ENCODE results near the gene TNFSF8. TPM values are rescaled to one million over a fixed set of nuclear protein-coding genes. Genes with fewer than 3 reads are reported as not detected.

TNFSF8 gene
- total RNA-seq, 2 experiments from 2014 or later: 57.3 to 59.9 TPM

- H3K4me3 Mint-ChIP-seq: peak overlapping the region; percentile 19
- H3K36me3 Mint-ChIP-seq: peaks cover 70% of the 10 kb centered on the region
- H3K27ac Mint-ChIP-seq: peak overlapping the region; percentile 80
- peaks cover 56% of the 10 kb centered on the region for H3K4me1 Mint-ChIP-seq
- DNase-seq: peak; percentile 29
- H3K9me3 Mint-ChIP-seq: peaks cover 5% of the 10 kb centered on the region
- H3K27me3 Mint-ChIP-seq: no peaks in the 10 kb centered on the region
These were observed 27.4 kb downstream of the TNFSF8 start for GRCh38 chr9:114902786-114903524.

GRCh38 chr9:114900942-114901802 is 29.2 kb downstream of the TNFSF8 start:
- DNase-seq: no peak
- Mint-ChIP-seq H3K4me3 (no peak overlapping the region), H3K4me1 (peaks cover 42% of the 10 kb centered on the region), H3K27me3 (no peaks in the 10 kb centered on the region), H3K9me3 (peaks cover 5% of the 10 kb centered on the region), H3K27ac (peak overlapping the region; percentile 80), H3K36me3 (peaks cover 59% of the 10 kb centered on the region)

GRCh38 chr9:114899995-114900394 is 30.4 kb downstream of the TNFSF8 start:
- H3K4me1 Mint-ChIP-seq: peaks cover 49% of the 10 kb centered on the region
- H3K36me3 Mint-ChIP-seq: peaks cover 57% of the 10 kb centered on the region
- H3K27ac Mint-ChIP-seq: no peak overlapping the region
- DNase-seq: no peak
- no peaks in the 10 kb centered on the region for H3K27me3 Mint-ChIP-seq
- H3K9me3 Mint-ChIP-seq: peaks cover 5% of the 10 kb centered on the region
- no peak overlapping the region for H3K4me3 Mint-ChIP-seq

GRCh38 chr9:114899461-114899860 is 30.9 kb downstream of the TNFSF8 start:
- H3K36me3 Mint-ChIP-seq: peaks cover 56% of the 10 kb centered on the region
- no peak for DNase-seq
- no peak overlapping the region for H3K4me3 Mint-ChIP-seq
- H3K27ac Mint-ChIP-seq: no peak overlapping the region
- H3K4me1 Mint-ChIP-seq: peaks cover 49% of the 10 kb centered on the region
- H3K27me3 Mint-ChIP-seq: no peaks in the 10 kb centered on the region
- peaks cover 6% of the 10 kb centered on the region for H3K9me3 Mint-ChIP-seq

- Mint-ChIP-seq H3K9me3 (peaks cover 6% of the 10 kb centered on the region), H3K27me3 (no peaks in the 10 kb centered on the region), H3K27ac (no peak overlapping the region), H3K36me3 (peaks cover 54% of the 10 kb centered on the region), H3K4me3 (no peak overlapping the region), H3K4me1 (peaks cover 49% of the 10 kb centered on the region)
- peak; percentile 67 for DNase-seq
These were observed 31.6 kb downstream of the TNFSF8 start for GRCh38 chr9:114898741-114899140.

- Mint-ChIP-seq H3K4me1 (peaks cover 47% of the 10 kb centered on the region), H3K36me3 (peaks cover 49% of the 10 kb centered on the region), H3K4me3 (no peak overlapping the region), H3K27ac (no peak overlapping the region), H3K9me3 (peaks cover 8% of the 10 kb centered on the region), H3K27me3 (no peaks in the 10 kb centered on the region)
- DNase-seq: no peak
These were observed 33.2 kb downstream of the TNFSF8 start for GRCh38 chr9:114897196-114897595.

- no peak overlapping the region for H3K27ac Mint-ChIP-seq
- peaks cover 43% of the 10 kb centered on the region for H3K36me3 Mint-ChIP-seq
- H3K27me3 Mint-ChIP-seq: no peaks in the 10 kb centered on the region
- no peak overlapping the region for H3K4me3 Mint-ChIP-seq
- peaks cover 11% of the 10 kb centered on the region for H3K9me3 Mint-ChIP-seq
- DNase-seq: no peak
- H3K4me1 Mint-ChIP-seq: peaks cover 42% of the 10 kb centered on the region
These were observed 34.0 kb downstream of the TNFSF8 start for GRCh38 chr9:114896344-114896743.

GRCh38 chr9:114895521-114895991 is 34.8 kb downstream of the TNFSF8 start:
- no peak overlapping the region for H3K4me3 Mint-ChIP-seq
- peaks cover 42% of the 10 kb centered on the region for H3K36me3 Mint-ChIP-seq
- peaks cover 14% of the 10 kb centered on the region for H3K9me3 Mint-ChIP-seq
- no peak for DNase-seq
- peaks cover 45% of the 10 kb centered on the region for H3K4me1 Mint-ChIP-seq
- H3K27me3 Mint-ChIP-seq: no peaks in the 10 kb centered on the region
- peak overlapping the region; percentile 86 for H3K27ac Mint-ChIP-seq

GRCh38 chr9:114894609-114895433 is 35.6 kb downstream of the TNFSF8 start:
- Mint-ChIP-seq H3K27ac (peak overlapping the region; percentile 86), H3K27me3 (no peaks in the 10 kb centered on the region), H3K4me1 (peaks cover 52% of the 10 kb centered on the region), H3K4me3 (no peak overlapping the region), H3K36me3 (peaks cover 35% of the 10 kb centered on the region), H3K9me3 (peaks cover 12% of the 10 kb centered on the region)
- DNase-seq: peak; percentile 55

- Mint-ChIP-seq H3K36me3 (peaks cover 35% of the 10 kb centered on the region), H3K4me3 (no peak overlapping the region), H3K9me3 (peaks cover 12% of the 10 kb centered on the region), H3K4me1 (peaks cover 58% of the 10 kb centered on the region), H3K27ac (peak overlapping the region; percentile 86), H3K27me3 (no peaks in the 10 kb centered on the region)
- DNase-seq: no peak
These were observed 36.2 kb downstream of the TNFSF8 start for GRCh38 chr9:114894206-114894605.

GRCh38 chr9:114893221-114894010 is 37.0 kb downstream of the TNFSF8 start:
- Mint-ChIP-seq H3K4me3 (no peak overlapping the region), H3K27ac (peak overlapping the region; percentile 86), H3K9me3 (peaks cover 12% of the 10 kb centered on the region), H3K4me1 (peaks cover 66% of the 10 kb centered on the region), H3K27me3 (no peaks in the 10 kb centered on the region), H3K36me3 (peaks cover 35% of the 10 kb centered on the region)
- no peak for DNase-seq

- DNase-seq: peak; percentile 46
- peak overlapping the region; percentile 78 for H3K27ac Mint-ChIP-seq
- H3K4me1 Mint-ChIP-seq: peaks cover 56% of the 10 kb centered on the region
These were observed 40.6 kb downstream of the TNFSF8 start for GRCh38 chr9:114889802-114890224.

GRCh38 chr9:114888607-114889006 is 41.8 kb downstream of the TNFSF8 start:
- Mint-ChIP-seq H3K4me1 (peaks cover 53% of the 10 kb centered on the region), H3K9me3 (peaks cover 20% of the 10 kb centered on the region), H3K36me3 (peaks cover 23% of the 10 kb centered on the region), H3K27me3 (no peaks in the 10 kb centered on the region), H3K4me3 (no peak overlapping the region), H3K27ac (no peak overlapping the region)
- DNase-seq: no peak

More at GRCh38 chr9:114889802-114890224, 40.6 kb downstream of the TNFSF8 start:
- H3K36me3 Mint-ChIP-seq: peaks cover 29% of the 10 kb centered on the region
- H3K27me3 Mint-ChIP-seq: no peaks in the 10 kb centered on the region
- no peak overlapping the region for H3K4me3 Mint-ChIP-seq
- H3K9me3 Mint-ChIP-seq: peaks cover 14% of the 10 kb centered on the region

GRCh38 chr9:114887963-114888362 is 42.4 kb downstream of the TNFSF8 start:
- Mint-ChIP-seq H3K4me3 (no peak overlapping the region), H3K9me3 (peaks cover 19% of the 10 kb centered on the region), H3K27ac (no peak overlapping the region), H3K27me3 (no peaks in the 10 kb centered on the region), H3K36me3 (peaks cover 18% of the 10 kb centered on the region), H3K4me1 (peaks cover 49% of the 10 kb centered on the region)
- DNase-seq: no peak
